H1 (cell line): Measurements from ENCODE around the gene STAMBP. TPM values are rescaled to one million over a fixed set of nuclear protein-coding genes. Genes with fewer than 3 reads are reported as not detected.

Experiments
- CTCF ChIA-PET: fragments of 300-600 bp; sonication (Branson Sonifier 250); formaldehyde crosslinking; loops from one replicate; lab custom pipeline; 2021; ENCODE audit not compliant: partially characterized antibody; lab: Charles Lee
- POLR2A ChIA-PET: fragments of 300-600 bp; sonication (Branson Sonifier 250); formaldehyde crosslinking; loops from one replicate; lab custom pipeline; 2021; ENCODE audit warnings: inconsistent platforms; ENCODE audit not compliant: partially characterized antibody; lab: Charles Lee
- DNase-seq, 2 experiments: peaks; one replicate each; pipeline versions ENCODE4 v3.0.0 to v3.0.0-alpha.2; 2010 to 2022; ENCODE audit warnings: low spot score in 2 of 2, low read depth in 1 of 2, mixed read lengths in 1 of 2
- FAIRE-seq: peaks from 2 replicates; lab custom pipeline; 2011; peaks lifted over from hg19 to GRCh38; lab: Jason Lieb, UNC
- H2AFZ ChIP-seq: 2 replicates; pipeline ENCODE4 v1.8.1; 2012; ENCODE audit warnings: low read length, inconsistent platforms
- H2AK5ac ChIP-seq: 2 replicates; pipeline ENCODE4 v1.6.1; 2013; ENCODE audit warnings: low read depth, low read length
- H2BK120ac ChIP-seq: replicated peaks from 2 replicates; pipeline ENCODE3; 2013; ENCODE audit warnings: low read depth, low read length, inconsistent platforms
- H2BK12ac ChIP-seq: 2 replicates; pipeline ENCODE4 v1.6.1; 2013; ENCODE audit warnings: low read depth, low read length
- H2BK15ac ChIP-seq: 2 replicates; pipeline ENCODE4 v1.6.1; 2013; ENCODE audit warnings: low read length
- H2BK20ac ChIP-seq: 2 replicates; pipeline ENCODE4 v1.6.1; 2013; ENCODE audit warnings: low read length
- H2BK5ac ChIP-seq: 2 replicates; pipeline ENCODE4 v1.6.1; 2013; ENCODE audit warnings: low read depth, low read length
- H3K14ac ChIP-seq: 2 replicates; pipeline ENCODE4 v1.6.1; 2013; ENCODE audit warnings: inconsistent platforms; ENCODE audit not compliant: insufficient read length
- H3K18ac ChIP-seq: 2 replicates; pipeline ENCODE4 v1.6.1; 2013; ENCODE audit warnings: low read length; ENCODE audit errors: extremely low read depth
- H3K23ac ChIP-seq: 2 replicates; pipeline ENCODE4 v1.6.1; 2013; ENCODE audit warnings: inconsistent platforms; ENCODE audit not compliant: insufficient read length
- H3K23me2 ChIP-seq: 2 replicates; pipeline ENCODE4 v1.6.1; 2013; ENCODE audit warnings: low read depth, low read length
- H3K27ac ChIP-seq: 2 replicates; pipeline ENCODE4 v1.6.1; 2011; ENCODE audit warnings: low read depth, low read length, inconsistent platforms
- H3K27me3 ChIP-seq, 4 experiments: replicated peaks in 1 of 4; 1 replicate in 1 of 4; 2 replicates in 3 of 4; pipeline versions ENCODE4 v1.6.1 to v1.8.1; 2011 to 2013; ENCODE audit warnings: low read length in 3 of 4, mild to moderate bottlenecking in 3 of 4, inconsistent platforms in 2 of 4, mixed read lengths in 2 of 4, moderate library complexity in 1 of 4; ENCODE audit not compliant: control insufficient read depth in 3 of 4, insufficient read depth in 3 of 4; ENCODE audit errors: extremely low read depth in 1 of 4
- H3K36me3 ChIP-seq, 4 experiments: 2 replicates each; pipeline versions ENCODE4 v1.6.1 to v1.8.1; 2011 to 2013; ENCODE audit warnings: mild to moderate bottlenecking in 4 of 4, low read length in 3 of 4, moderate library complexity in 2 of 4, control low read depth in 1 of 4, inconsistent platforms in 1 of 4; ENCODE audit not compliant: insufficient read depth in 4 of 4, control insufficient read depth in 2 of 4
- H3K4ac ChIP-seq: replicated peaks from 2 replicates; pipeline ENCODE3; 2013; ENCODE audit warnings: low read length, low read depth, mixed read lengths, inconsistent platforms; ENCODE audit not compliant: insufficient read length
- H3K4me1 ChIP-seq, 4 experiments: replicated peaks in 1 of 4; 1 replicate in 1 of 4; 2 replicates in 3 of 4; pipeline versions ENCODE4 v1.6.1 to v1.8.1; 2011 to 2013; ENCODE audit warnings: low read length in 3 of 4, inconsistent platforms in 2 of 4, mixed read lengths in 1 of 4; ENCODE audit not compliant: insufficient read depth in 4 of 4, control insufficient read depth in 3 of 4
- H3K4me2 ChIP-seq, 2 experiments: 2 replicates each; pipeline versions ENCODE4 v1.6.1 to v1.8.1; 2011 to 2013; ENCODE audit warnings: low read depth in 2 of 2, low read length in 2 of 2, control low read depth in 1 of 2, inconsistent platforms in 1 of 2, mild to moderate bottlenecking in 1 of 2; ENCODE audit not compliant: insufficient read depth in 1 of 2
- H3K4me3 ChIP-seq, 4 experiments: fragments of 200-600, 300-600 bp in 1 of 4; sonication (generic), shearing (Covaris generic), sonication (Bioruptor Twin) in 1 of 4; 2 replicates each; pipeline versions ENCODE4 v1.5.1 to v1.8.1; 2011 to 2016; ENCODE audit warnings: low read length in 4 of 4, low read depth in 3 of 4, control low read depth in 2 of 4, inconsistent platforms in 2 of 4, mild to moderate bottlenecking in 2 of 4, mixed read lengths in 1 of 4, moderate library complexity in 1 of 4; ENCODE audit not compliant: insufficient read depth in 2 of 4; ENCODE audit errors: extremely low read depth in 1 of 4
- H3K56ac ChIP-seq: replicated peaks from 2 replicates; pipeline ENCODE3; 2013; ENCODE audit warnings: low read depth, mild to moderate bottlenecking, mixed read lengths, low read length, inconsistent platforms; ENCODE audit not compliant: insufficient read length
- H3K79me1 ChIP-seq: 2 replicates; pipeline ENCODE4 v1.6.1; 2013; ENCODE audit warnings: low read depth, low read length, control low read depth
- H3K79me2 ChIP-seq, 2 experiments: 2 replicates each; pipeline versions ENCODE4 v1.6.1 to v1.8.1; 2012 to 2013; ENCODE audit warnings: low read length in 2 of 2, mild to moderate bottlenecking in 2 of 2, inconsistent platforms in 1 of 2; ENCODE audit not compliant: insufficient read depth in 2 of 2, control insufficient read depth in 1 of 2
- H3K9ac ChIP-seq, 4 experiments: replicated peaks in 1 of 4; 1 replicate in 1 of 4; 2 replicates in 3 of 4; pipeline versions ENCODE4 v1.6.1 to v1.8.1; 2011 to 2013; ENCODE audit warnings: low read depth in 3 of 4, low read length in 3 of 4, control low read depth in 2 of 4, mild to moderate bottlenecking in 2 of 4, moderate library complexity in 2 of 4, inconsistent platforms in 1 of 4; ENCODE audit errors: extremely low read depth in 1 of 4
- H3K9me3 ChIP-seq, 2 experiments: 2 replicates each; pipeline versions ENCODE4 v1.6.1 to v1.8.1; 2012 to 2013; ENCODE audit warnings: mild to moderate bottlenecking in 2 of 2, moderate library complexity in 2 of 2, control low read depth in 1 of 2, inconsistent platforms in 1 of 2, low read depth in 1 of 2, low read length in 1 of 2, mixed read lengths in 1 of 2; ENCODE audit not compliant: insufficient read depth in 2 of 2
- H4K20me1 ChIP-seq, 2 experiments: replicated peaks in 1 of 2; 2 replicates each; pipeline versions ENCODE3 to v1.8.1; 2011 to 2013; ENCODE audit warnings: inconsistent platforms in 2 of 2, low read length in 2 of 2, mild to moderate bottlenecking in 1 of 2; ENCODE audit not compliant: insufficient read depth in 2 of 2, control insufficient read depth in 1 of 2
- H4K5ac ChIP-seq: 2 replicates; pipeline ENCODE4 v1.6.1; 2013; ENCODE audit warnings: low read length, low read depth, mixed read lengths, inconsistent platforms; ENCODE audit not compliant: insufficient read length
- H4K8ac ChIP-seq: 2 replicates; pipeline ENCODE4 v1.8.0; 2013; ENCODE audit warnings: mild to moderate bottlenecking, moderate library complexity, low read length, inconsistent platforms; ENCODE audit not compliant: insufficient read depth; ENCODE audit errors: extremely low read depth
- H4K91ac ChIP-seq: replicated peaks from 2 replicates; pipeline ENCODE3; 2013; ENCODE audit warnings: low read length, mixed read lengths, inconsistent platforms; ENCODE audit not compliant: insufficient read length
- E2F6 ChIP-seq: IDR thresholded peaks from 2 replicates; pipeline ENCODE4 v1.6.1; 2012; ENCODE audit warnings: inconsistent platforms
- EGR1 ChIP-seq: IDR thresholded peaks from 2 replicates; pipeline ENCODE4 v1.6.1; 2011; ENCODE audit warnings: low read depth, low read length, borderline replicate concordance
- GTF2F1 ChIP-seq: IDR thresholded peaks from 2 replicates; pipeline ENCODE4 v1.6.1; 2012; ENCODE audit warnings: low read depth, low read length, improper control_type of control experiment, borderline replicate concordance
- JUND ChIP-seq: IDR thresholded peaks from 2 replicates; pipeline ENCODE4 v1.6.1; 2011; ENCODE audit warnings: mild to moderate bottlenecking, improper control_type of control experiment, low read length
- POLR2A ChIP-seq, 2 experiments: IDR thresholded peaks; 1 replicate in 1 of 2; 2 replicates in 1 of 2; pipeline ENCODE4 v1.6.1; 2011; ENCODE audit warnings: low read depth in 2 of 2, low read length in 2 of 2, mild to moderate bottlenecking in 2 of 2; ENCODE audit errors: control extremely low read depth in 1 of 2
- RNF2 ChIP-seq: fragments of 200-900, 300-1000 bp; sonication (generic); IDR thresholded peaks from 2 replicates; pipeline ENCODE4 v1.7.1; 2016; ENCODE audit warnings: borderline replicate concordance, low read depth, mild to moderate bottlenecking, antibody characterized with exemption, low read length; ENCODE audit not compliant: poor library complexity, severe bottlenecking; ENCODE audit errors: missing control alignments
- SAP30 ChIP-seq: fragments of 300-600 bp; sonication (generic); IDR thresholded peaks from 2 replicates; pipeline ENCODE4 v1.7.1; 2012; ENCODE audit warnings: low read length, moderate library complexity, mild to moderate bottlenecking, inconsistent platforms; ENCODE audit not compliant: insufficient read depth, insufficient replicate concordance
- SP2 ChIP-seq: IDR thresholded peaks from 2 replicates; pipeline ENCODE4 v1.6.1; 2012; ENCODE audit warnings: mild to moderate bottlenecking, low read length, inconsistent platforms
- TAF7 ChIP-seq: optimal IDR thresholded peaks from 2 replicates; pipeline ENCODE3; 2011; ENCODE audit warnings: low read depth, mild to moderate bottlenecking, inconsistent platforms, low read length, moderate library complexity, borderline replicate concordance
- WGBS, 2 experiments: shearing (Covaris generic) in 1 of 2; methylation state at CpG; one replicate each; pipeline versions ENCODE4 v1.1.6 to v1.1.7; 2013 to 2015; ENCODE audit warnings: low lambda C conversion rate in 2 of 2, mixed read lengths in 2 of 2, inconsistent platforms in 1 of 2, low coverage in 1 of 2, missing lambda C conversion rate in 1 of 2; ENCODE audit not compliant: insufficient replicate concordance in 2 of 2, insufficient coverage in 1 of 2, insufficient read length in 1 of 2; ENCODE audit errors: extremely low coverage in 1 of 2, missing lambda C conversion rate in 1 of 2; 5-methylcytosine and 5-hydroxymethylcytosine counted together
- polyA plus RNA-seq, 7 experiments: library from polyadenylated mRNA; depleted of rRNA in 3 of 7; stranded (reverse) in 5 of 7; unstranded in 2 of 7; fragments of >200 nt in 5 of 7; fragments of 200-250 nt in 2 of 7; gene quantifications; 1 replicate in 5 of 7; 2 replicates in 1 of 7; 4 replicates in 1 of 7; pipeline versions ENCODE4 v1.2.1 to v1.2.3, GENCODE V29; 2011 to 2013; ENCODE audit warnings: missing spikeins in 2 of 7, mixed read lengths in 2 of 7
- total RNA-seq: library from RNA; stranded (reverse); fragmentation: NEBNext Ultra II Directional; extraction: Animal tissue kit (Norgen Biotek cat#: 25700); gene quantifications from 2 replicates; pipeline ENCODE4 v1.2.1, GENCODE V29; 2021
- TF ChIP-seq, protein P1 (sequence below): IDR thresholded peaks from 2 replicates; pipeline ENCODE4 v1.6.1; 2011; ENCODE audit warnings: low read length, improper control_type of control experiment

The STAMBP gene
- total and polyA plus RNA-seq, 2 of the 8 experiments (the other 6 are each of a cell fraction or from before 2014, with no cell fraction given), result 35.8 to 49.7 TPM

DNA sequence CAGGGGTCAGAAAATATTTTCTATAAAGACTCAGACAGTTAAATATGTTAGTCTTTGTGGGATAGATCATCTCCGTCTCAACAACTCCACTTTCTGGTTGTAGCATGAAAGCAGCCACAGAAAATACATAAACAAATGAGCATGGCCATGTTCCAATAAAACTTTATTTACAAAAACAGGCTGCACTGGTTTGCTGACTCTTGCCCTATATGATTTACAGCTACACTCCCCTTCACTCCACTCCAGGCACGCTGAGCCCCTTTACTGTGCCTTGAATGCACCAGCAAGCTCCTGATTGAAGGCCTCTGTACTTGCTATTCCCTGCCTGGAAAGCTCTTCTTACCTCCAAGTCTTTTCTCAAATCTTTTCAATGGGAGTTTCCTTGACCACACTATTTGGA lies 5.8 kb upstream of the STAMBP start:
- 84% methylated on average over 2 of the region's 2 CpGs; no CpG with 5 or more reads in 1 of the 2 experiments for WGBS, 2 experiments
- no peak overlapping the region for H2BK15ac ChIP-seq
- no peak for TF ChIP-seq EGR1
- TF ChIP-seq RNF2, result no peak
- no peak for TF ChIP-seq SAP30
- TF ChIP-seq GTF2F1, result no peak
- no peak for TF ChIP-seq SP2
- TF ChIP-seq, protein P1, sequence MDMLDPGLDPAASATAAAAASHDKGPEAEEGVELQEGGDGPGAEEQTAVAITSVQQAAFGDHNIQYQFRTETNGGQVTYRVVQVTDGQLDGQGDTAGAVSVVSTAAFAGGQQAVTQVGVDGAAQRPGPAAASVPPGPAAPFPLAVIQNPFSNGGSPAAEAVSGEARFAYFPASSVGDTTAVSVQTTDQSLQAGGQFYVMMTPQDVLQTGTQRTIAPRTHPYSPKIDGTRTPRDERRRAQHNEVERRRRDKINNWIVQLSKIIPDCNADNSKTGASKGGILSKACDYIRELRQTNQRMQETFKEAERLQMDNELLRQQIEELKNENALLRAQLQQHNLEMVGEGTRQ, result no peak
- no peak for TF ChIP-seq E2F6
- TF ChIP-seq POLR2A (IDR thresholded peaks at IDR 0.05; ENCODE audit: control extremely low read depth in 1 of 2, low read depth in 2 of 2, low read length in 2 of 2), result no peak
- TF ChIP-seq TAF7, result no peak
- no peak for TF ChIP-seq JUND

More for the DNA sequence above, 5.8 kb upstream of the STAMBP start:
- FAIRE-seq, result no peak
- CTCF ChIA-PET, result interaction anchor here (0.6 to 4.8 kb wide), 15 partner anchors 7 to 450 kb away, joined by 3 to 31 read pairs (median 5); no protein-coding TSS in a partner anchor
- H3K56ac ChIP-seq, result no peak overlapping the region
- H3K18ac ChIP-seq, result no peak overlapping the region
- no peak overlapping the region for H2BK120ac ChIP-seq
- H3K4me1 ChIP-seq, result 0 out of 7 replicates have a peak, but pooled peaks cover 0 to 2% (median 0%) of the 10 kb centered on the region in 4 experiments
- H3K79me1 ChIP-seq, result no peaks in the 10 kb centered on the region
- H3K14ac ChIP-seq, result no peak overlapping the region
- no peak overlapping the region for H4K8ac ChIP-seq
- no peaks in the 10 kb centered on the region for H3K23me2 ChIP-seq
- H2AK5ac ChIP-seq, result no peak overlapping the region
- H3K27me3 ChIP-seq, result peaks cover 0 to 7% (median 2%) of the 10 kb centered on the region in 4 experiments; a peak in 4 of 7 replicates
- no peak overlapping the region; a peak in 1 of 7 replicates for H3K9ac ChIP-seq
- H3K36me3 ChIP-seq, result no peaks in the 10 kb centered on the region
- H3K79me2 ChIP-seq, result no peaks in the 10 kb centered on the region
- H2BK12ac ChIP-seq, result no peak overlapping the region
- POLR2A ChIA-PET, result no interaction called here
- H4K20me1 ChIP-seq, result no peaks in the 10 kb centered on the region
- H3K9me3 ChIP-seq, result no peaks in the 10 kb centered on the region
- H4K91ac ChIP-seq, result no peak overlapping the region
- H2AFZ ChIP-seq, result no peak overlapping the region
- DNase-seq, result no peak
- no peak overlapping the region for H4K5ac ChIP-seq
- no peak overlapping the region for H3K4ac ChIP-seq
- H3K23ac ChIP-seq, result no peak overlapping the region
- H3K4me2 ChIP-seq, result no peak overlapping the region
- H2BK5ac ChIP-seq, result no peak overlapping the region
- no peak overlapping the region for H3K4me3 ChIP-seq
- no peak overlapping the region for H3K27ac ChIP-seq
- H2BK20ac ChIP-seq, result no peak overlapping the region
